Measurements from ENCODE around the gene TMEM50A.
A peak's percentile ranks its signal among the peaks of the same experiment; 100 is the strongest.
"Not testable (repeated sequence)": the region's sequence is repeated elsewhere in the genome, so short reads cannot be mapped to it uniquely, and the experiment has no call there.

The TMEM50A gene

DNA sequence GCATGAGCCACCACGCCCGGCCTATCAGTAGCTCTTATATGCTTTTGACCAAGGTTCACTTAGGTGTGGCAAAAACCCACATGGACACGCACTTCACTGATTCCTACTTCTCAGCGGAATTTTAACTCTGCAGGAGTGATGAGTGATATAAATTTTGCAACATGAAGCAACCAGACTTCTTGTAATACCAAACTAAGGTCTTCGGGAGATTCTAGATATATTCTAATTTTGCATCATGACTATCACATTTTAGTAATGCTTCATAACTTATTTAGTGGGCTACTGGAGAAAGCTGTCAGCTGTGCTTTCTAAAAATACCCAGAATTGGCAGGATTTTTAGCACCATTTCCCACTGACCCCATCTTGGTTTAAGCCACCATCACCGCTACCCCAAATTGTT lies 54.7 kb downstream of the TMEM50A start:
- TF ChIP-seq, protein P1, sequence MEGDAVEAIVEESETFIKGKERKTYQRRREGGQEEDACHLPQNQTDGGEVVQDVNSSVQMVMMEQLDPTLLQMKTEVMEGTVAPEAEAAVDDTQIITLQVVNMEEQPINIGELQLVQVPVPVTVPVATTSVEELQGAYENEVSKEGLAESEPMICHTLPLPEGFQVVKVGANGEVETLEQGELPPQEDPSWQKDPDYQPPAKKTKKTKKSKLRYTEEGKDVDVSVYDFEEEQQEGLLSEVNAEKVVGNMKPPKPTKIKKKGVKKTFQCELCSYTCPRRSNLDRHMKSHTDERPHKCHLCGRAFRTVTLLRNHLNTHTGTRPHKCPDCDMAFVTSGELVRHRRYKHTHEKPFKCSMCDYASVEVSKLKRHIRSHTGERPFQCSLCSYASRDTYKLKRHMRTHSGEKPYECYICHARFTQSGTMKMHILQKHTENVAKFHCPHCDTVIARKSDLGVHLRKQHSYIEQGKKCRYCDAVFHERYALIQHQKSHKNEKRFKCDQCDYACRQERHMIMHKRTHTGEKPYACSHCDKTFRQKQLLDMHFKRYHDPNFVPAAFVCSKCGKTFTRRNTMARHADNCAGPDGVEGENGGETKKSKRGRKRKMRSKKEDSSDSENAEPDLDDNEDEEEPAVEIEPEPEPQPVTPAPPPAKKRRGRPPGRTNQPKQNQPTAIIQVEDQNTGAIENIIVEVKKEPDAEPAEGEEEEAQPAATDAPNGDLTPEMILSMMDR (conservative IDR thresholded peaks at IDR 0.05; ENCODE audit: low read depth, low read length): no peak

DNA sequence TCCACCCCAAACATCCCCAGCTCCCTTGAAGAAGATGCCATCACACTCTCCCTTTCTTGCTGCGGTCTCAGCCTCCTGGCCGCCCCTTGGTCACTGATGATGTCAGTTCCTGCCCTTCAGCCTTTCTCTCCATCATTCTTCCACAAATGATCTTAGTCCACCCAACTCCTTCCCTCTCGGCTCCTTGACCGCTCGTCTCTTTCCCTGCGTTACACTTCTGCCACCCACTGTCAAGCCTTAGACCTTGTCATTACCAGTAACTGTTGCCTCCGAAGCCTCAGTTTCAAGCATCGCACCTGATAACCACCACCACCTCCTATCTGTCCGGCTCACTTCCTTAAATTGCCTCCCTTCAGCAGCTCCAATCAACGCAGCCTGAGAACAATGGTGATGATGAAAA lies 59.4 kb downstream of the TMEM50A start:
- not testable (repeated sequence) for DNase-seq (ENCODE audit: low read depth); H3K4me3 ChIP-seq (ENCODE audit: low read depth, low read length)

More for the DNA sequence above, 54.7 kb downstream of the TMEM50A start:
- no peak for DNase-seq (ENCODE audit: low read depth)
- H3K4me3 ChIP-seq (ENCODE audit: low read depth, low read length): no peak overlapping the region

DNA sequence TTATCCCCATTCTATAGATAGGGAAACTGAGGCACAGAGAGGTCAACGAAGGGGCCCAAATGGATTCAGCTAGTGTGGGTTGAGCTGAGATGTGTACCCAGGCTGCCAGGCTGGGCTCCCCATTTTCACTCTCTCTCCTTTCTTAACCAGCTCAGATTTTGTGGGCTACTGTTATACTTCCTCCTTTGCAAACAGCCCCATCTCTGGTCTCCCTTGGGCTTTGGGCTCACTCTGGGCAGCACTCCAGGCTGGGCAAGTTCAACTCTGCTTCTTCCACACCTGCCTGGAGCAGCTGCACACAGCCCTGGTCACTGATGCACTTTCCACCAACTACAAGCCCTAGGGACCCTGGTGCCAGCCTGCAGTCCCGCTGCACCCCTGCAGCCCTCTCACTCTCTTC lies 59.9 kb downstream of the TMEM50A start:
- not testable (repeated sequence) for DNase-seq (ENCODE audit: low read depth); H3K4me3 ChIP-seq (ENCODE audit: low read depth, low read length)

DNA sequence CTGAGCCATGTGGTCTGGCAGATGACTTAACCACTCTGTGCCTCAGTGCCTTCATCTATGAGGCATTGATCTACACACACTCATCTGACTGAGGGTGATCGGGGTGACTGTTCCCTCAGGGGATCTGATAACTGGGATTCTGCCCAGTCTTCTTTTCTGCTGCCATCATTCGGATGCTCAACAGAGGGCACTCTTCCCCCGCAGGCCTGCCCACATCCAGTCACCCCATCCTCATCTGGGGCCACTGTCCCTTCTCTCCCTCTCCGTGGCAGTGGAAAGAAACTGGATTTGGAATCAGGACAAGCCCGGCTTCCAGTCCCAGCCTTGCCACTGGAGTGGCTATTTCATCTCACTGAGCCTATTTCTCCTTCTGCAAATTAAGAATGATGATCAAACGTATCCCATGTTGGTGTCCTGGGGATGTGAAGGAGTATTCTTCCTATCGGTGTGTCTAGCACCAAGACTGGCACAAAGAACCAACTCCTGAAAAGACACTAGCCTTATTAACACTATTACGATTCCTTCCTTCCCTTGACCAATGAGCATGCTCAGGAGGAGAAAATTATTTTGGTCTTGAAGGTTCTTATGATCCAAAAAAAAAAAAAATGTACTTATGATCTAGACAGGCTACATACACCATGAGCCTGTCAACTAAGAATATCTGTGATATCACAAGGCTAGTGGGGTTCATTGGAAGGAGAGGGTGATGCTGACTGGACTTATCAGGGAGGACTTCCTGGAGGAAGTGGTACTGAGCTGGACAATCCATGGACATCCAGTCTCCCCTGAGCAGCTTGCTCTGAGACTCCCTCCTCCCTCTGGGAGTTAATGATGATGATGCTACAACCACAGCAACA lies 65.0 kb downstream of the TMEM50A start:
- H3K4me3 ChIP-seq (ENCODE audit: low read depth, low read length); DNase-seq (ENCODE audit: low read depth): not testable (repeated sequence)
- TF ChIP-seq, protein P1 (conservative IDR thresholded peaks at IDR 0.05; ENCODE audit: low read depth, low read length): peak; percentile 38

DNA sequence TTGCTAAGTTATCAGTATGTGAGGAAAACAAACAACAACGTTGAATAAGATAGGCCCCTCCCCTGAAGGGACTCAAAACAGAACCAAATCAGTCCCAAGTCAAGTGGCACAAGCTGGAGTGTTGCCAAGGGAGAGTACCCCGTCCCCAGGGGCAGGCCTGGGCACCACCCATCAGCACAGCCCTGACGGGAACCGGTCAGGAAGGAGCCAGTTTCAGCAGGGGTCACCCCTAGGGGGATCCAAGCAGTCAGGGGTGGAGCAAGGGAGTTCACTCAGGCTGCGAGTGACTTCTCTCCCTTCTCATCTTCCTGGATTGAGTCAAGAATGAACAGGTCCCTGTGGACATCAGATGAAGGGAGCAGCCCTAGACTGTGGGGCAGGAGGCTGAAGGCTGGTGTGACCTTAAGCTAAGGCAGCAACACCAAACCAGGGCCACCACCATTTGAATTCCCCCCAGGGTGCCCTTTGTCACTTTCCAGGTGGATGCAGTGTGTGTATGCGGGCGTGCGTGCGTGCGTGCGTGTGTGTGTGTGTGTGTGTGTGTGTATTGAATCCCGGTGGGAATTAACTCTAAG lies 67.7 kb downstream of the TMEM50A start:
- DNase-seq (ENCODE audit: low read depth); H3K4me3 ChIP-seq (ENCODE audit: low read depth, low read length): not testable (repeated sequence)

DNA sequence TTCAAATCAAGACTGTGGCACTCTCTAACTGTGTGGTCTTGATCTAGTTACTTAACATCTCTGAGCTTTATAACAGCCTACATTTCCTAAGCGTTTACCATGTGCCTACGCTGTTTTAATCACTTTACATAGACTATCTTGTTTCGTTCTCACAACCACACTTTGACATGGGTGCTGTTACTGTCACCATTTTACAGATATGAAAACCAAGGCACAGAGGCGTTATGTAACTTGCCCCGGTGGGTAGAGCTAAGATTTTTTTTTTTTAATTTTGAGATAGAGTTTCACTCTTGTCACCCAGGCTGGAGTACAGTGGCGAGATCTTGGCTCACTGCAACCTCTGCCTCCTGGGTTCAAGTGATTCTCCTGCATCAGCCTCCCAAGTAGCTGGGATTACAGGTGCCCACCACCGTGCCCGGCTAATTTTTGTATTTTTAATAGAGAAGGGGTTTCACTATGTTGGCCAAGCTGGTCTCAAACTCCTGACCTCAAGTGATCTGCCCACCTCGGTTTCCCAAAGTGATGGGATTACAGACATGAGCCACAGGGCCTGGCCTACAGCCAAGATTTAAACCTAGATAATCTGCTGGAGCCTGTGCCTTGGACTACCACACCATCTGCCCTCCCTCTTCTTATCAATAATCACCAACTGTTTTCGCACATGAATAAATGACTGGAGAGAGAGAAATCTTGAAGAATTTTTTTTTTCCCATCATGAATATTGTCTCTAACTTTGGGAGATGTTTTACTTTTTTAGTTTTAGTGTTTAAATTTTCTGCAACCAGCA lies 71.7 kb downstream of the TMEM50A start:
- H3K4me3 ChIP-seq (ENCODE audit: low read depth, low read length); DNase-seq (ENCODE audit: low read depth): not testable (repeated sequence)

All from choroid plexus epithelial cell (primary cell).